ENCODE results near the gene CDH16. TPM values are rescaled to one million over a fixed set of nuclear protein-coding genes. Genes with fewer than 3 reads are reported as not detected.
"Not testable (repeated sequence)": the region's sequence is repeated elsewhere in the genome, so short reads cannot be mapped to it uniquely, and the experiment has no call there.

CDH16 gene
- total RNA-seq, 1 donor from 2014 or later = not detected

DNA sequence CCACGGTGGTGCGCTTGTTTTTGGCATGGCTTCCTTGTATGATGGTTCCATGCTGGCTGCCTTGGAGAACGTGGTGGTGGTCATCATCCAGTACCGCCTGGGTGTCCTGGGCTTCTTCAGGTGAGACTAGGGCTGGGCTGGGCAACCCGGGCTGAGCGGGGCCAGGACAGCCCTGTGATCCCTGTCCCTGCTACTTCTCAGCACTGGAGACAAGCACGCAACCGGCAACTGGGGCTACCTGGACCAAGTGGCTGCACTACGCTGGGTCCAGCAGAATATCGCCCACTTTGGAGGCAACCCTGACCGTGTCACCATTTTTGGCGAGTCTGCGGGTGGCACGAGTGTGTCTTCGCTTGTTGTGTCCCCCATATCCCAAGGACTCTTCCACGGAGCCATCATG, 21.6 kb upstream of the CDH16 start:
- Mint-ChIP-seq H3K4me3 (no peak overlapping the region), H3K9me3 (no peaks in the 10 kb centered on the region), H3K36me3 (ENCODE audit: low read depth) (peaks cover 36% of the 10 kb centered on the region), H3K27ac (no peak overlapping the region), H3K4me1 (peaks cover 18% of the 10 kb centered on the region), H3K27me3 (no peaks in the 10 kb centered on the region)
- intact Hi-C loops (cut with micrococcal nuclease) = no loop called here
- DNase-seq = no peak

DNA sequence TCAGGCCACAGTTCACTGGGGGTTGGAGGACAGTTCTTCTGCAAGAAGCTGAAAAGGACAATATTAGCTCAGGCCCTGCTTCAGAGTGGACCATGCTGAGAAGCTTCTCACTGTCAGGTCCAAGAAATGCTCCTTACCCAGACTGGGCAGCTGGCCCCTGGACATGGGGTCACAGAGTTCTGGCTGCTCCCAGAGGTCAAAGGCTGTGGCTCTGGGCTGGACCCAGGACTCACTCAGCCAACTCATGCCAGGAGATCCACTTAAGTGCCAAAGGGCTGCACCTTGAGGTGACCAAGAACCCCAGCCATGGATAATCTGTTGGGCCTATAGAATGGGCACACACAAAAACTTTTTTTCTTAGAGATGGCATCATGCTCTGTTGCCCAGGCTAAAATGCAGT, 20.7 kb upstream of the CDH16 start:
- Mint-ChIP-seq H3K4me3 (no peak overlapping the region), H3K27ac (no peak overlapping the region), H3K36me3 (ENCODE audit: low read depth) (peaks cover 36% of the 10 kb centered on the region), H3K27me3 (no peaks in the 10 kb centered on the region), H3K4me1 (peaks cover 21% of the 10 kb centered on the region), H3K9me3 (no peaks in the 10 kb centered on the region)
- intact Hi-C loops (cut with micrococcal nuclease) = no loop called here
- DNase-seq = no peak

DNA sequence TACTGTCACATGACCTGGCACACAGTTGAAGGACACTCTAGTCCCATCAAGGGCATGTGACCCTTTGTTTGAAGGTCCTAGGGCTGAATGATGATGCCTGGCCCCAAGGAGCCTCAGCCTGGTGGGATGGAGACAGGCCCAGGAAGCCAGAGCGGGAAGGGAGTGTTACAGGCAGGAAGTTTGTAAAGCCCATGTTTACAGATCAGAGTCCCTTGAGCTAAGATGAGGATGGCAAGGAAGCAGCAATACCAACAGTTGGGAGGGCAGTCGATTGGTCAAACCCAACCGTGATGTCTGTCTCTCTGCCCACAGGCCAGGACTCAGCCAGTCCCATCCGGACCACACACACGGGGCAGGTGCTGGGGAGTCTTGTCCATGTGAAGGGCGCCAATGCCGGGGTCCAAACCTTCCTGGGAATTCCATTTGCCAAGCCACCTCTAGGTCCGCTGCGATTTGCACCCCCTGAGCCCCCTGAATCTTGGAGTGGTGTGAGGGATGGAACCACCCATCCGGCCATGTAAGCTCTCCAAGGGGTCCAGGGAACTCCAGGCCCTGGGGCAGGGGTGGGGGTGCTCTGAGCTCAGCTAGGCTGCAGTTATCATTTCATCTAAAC, 19.1 kb upstream of the CDH16 start:
- Mint-ChIP-seq H3K27me3 (no peaks in the 10 kb centered on the region), H3K9me3 (no peaks in the 10 kb centered on the region), H3K36me3 (ENCODE audit: low read depth) (peaks cover 47% of the 10 kb centered on the region), H3K4me3 (no peak overlapping the region), H3K4me1 (peaks cover 34% of the 10 kb centered on the region), H3K27ac (no peak overlapping the region)
- no peak for DNase-seq
- intact Hi-C loops (cut with micrococcal nuclease) = no loop called here

DNA sequence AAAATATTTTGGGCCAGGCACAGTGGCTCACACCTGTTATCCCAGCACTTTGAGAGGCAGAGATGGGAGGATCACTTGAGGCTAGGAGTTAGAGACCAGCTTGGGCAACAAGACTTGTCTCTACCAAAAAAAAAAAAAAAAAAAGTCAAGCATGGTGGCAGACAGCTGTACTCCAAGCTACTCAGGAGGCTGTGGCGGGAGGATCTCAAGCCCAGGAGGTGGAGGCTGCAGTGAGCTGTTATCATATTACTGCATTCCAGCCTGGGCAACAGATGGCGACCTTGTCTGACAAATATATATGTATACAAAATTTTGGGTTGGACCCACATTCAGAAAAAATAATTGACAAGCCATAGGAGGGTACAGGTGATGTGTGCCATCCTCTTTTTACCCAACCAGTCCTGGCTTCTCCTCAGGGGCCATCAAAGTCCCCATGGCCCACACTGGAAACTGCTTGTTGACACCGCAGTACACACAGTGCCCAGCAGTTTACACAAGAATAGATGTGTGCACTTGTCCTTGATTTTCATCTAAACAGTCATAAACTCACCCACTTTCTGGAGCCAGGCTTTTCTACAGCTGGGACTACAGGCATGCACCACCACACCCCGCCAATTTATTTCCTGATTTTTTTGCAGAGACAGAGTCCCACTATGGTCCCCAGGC, 18.3 kb upstream of the CDH16 start:
- Mint-ChIP-seq H3K4me1 (peaks cover 40% of the 10 kb centered on the region), H3K27ac (peak overlapping the region; percentile 53), H3K27me3 (no peaks in the 10 kb centered on the region), H3K9me3 (no peaks in the 10 kb centered on the region), H3K4me3 (peak overlapping the region; percentile 99), H3K36me3 (ENCODE audit: low read depth) (peaks cover 46% of the 10 kb centered on the region)
- no peak for DNase-seq
- intact Hi-C loops (cut with micrococcal nuclease) = no loop called here

DNA sequence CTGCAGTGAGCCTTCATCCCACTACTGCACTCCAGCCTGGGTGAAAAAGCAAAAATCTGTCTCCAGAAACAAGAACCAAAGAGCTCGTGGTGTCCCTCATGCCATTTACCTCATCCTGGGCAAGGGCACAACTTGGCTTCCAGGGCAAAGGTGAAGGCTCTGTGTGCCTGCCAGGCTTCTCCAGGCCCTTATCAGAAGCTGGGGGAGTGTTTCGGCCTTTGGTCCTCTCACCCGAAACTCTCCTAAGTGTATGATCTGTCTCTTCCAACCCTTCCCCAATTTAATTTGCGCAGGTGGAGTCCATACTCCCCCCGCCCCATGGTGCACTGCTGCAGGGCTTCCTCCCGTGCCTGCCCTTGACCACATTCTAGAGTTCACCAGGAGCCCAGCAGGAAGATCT, 17.8 kb upstream of the CDH16 start:
- intact Hi-C loops (cut with micrococcal nuclease) = no loop called here
- DNase-seq = no peak
- H3K4me1 Mint-ChIP-seq = peaks cover 43% of the 10 kb centered on the region
- H3K27me3 Mint-ChIP-seq = no peaks in the 10 kb centered on the region
- peak overlapping the region; percentile 53 for H3K27ac Mint-ChIP-seq
- no peaks in the 10 kb centered on the region for H3K9me3 Mint-ChIP-seq
- peaks cover 47% of the 10 kb centered on the region for H3K36me3 Mint-ChIP-seq (ENCODE audit: low read depth)
- peak overlapping the region; percentile 99 for H3K4me3 Mint-ChIP-seq

DNA sequence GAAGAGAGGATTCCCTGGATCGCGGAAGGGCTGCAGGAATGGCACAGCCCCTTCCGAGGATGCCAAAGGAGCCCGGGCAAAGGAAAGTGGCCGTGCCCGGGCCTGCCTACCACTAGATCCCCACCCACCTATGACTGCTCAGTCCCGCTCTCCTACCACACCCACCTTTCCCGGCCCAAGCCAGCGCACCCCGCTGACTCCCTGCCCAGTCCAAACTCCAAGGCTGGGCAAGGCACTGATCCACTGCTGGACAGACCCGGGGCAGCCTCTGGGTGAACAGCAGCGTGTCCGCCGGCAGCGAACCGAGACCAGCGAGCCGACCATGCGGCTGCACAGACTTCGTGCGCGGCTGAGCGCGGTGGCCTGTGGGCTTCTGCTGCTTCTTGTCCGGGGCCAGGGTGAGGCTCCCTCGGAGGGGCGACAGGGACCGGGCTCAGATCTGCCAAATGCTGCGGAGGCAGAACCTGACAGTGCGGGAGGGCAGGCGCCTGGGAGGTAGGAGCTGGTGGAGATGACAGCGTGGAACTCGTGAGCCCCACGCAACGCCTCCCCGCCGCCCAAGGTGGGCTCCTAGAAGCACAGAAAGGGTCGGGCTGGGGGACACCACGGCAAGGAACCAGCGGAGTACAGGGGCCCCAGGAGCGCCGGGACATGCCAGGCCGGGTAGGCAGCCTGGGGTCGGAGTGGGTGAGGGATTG, 16.8 kb upstream of the CDH16 start, which contains the start of gene CES2:
CES2 (plus strand) TSS at position 203 of the 698 bp plus-strand sequence; CDS start at position 323, 120 bp downstream.
- Mint-ChIP-seq H3K27me3 (no peaks in the 10 kb centered on the region), H3K9me3 (no peaks in the 10 kb centered on the region), H3K4me3 (peak within 1 kb of the TSS; percentile 99), H3K36me3 (ENCODE audit: low read depth) (peaks cover 46% of the 10 kb centered on the region), H3K4me1 (peaks cover 43% of the 10 kb centered on the region), H3K27ac (peak within 1 kb of the TSS; percentile 98)
- intact Hi-C loops (cut with micrococcal nuclease) = loop anchor here (2.0 kb wide), 1 partner anchor 105 kb away; the partner anchor contains the start of gene NAE1
- DNase-seq = no peak

DNA sequence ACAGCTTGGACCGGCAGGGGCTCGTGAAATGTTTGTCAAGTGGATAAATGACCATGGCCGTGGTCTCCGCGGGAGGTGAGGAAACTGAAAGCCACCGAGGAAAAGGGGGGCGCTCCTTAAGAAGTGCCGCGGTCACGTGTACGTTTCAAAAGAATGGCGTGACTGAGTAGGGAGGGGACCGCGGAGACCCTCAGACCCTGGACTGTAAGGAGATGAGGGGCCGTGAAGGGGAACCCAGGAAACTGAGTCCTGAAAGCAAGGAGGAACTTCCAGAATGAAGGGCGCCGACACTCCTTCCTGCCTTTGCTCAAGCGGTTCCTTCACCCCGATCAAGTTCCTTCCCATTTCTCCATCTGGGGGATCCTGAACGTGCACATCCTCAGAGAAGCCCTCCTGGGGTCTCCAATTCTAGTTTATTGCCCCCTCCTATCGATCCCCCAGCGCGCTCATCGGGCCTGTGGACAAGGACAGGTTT, 16.2 kb upstream of the CDH16 start:
- Mint-ChIP-seq H3K4me1 (peaks cover 43% of the 10 kb centered on the region), H3K4me3 (peak overlapping the region; percentile 99), H3K36me3 (ENCODE audit: low read depth) (peaks cover 45% of the 10 kb centered on the region), H3K27ac (peak overlapping the region; percentile 98)
- intact Hi-C loops (cut with micrococcal nuclease) = loop anchor here (2.0 kb wide), 1 partner anchor 104 kb away; the partner anchor contains the start of gene NAE1
- DNase-seq, H3K27me3 Mint-ChIP-seq, H3K9me3 Mint-ChIP-seq: not testable (repeated sequence)

DNA sequence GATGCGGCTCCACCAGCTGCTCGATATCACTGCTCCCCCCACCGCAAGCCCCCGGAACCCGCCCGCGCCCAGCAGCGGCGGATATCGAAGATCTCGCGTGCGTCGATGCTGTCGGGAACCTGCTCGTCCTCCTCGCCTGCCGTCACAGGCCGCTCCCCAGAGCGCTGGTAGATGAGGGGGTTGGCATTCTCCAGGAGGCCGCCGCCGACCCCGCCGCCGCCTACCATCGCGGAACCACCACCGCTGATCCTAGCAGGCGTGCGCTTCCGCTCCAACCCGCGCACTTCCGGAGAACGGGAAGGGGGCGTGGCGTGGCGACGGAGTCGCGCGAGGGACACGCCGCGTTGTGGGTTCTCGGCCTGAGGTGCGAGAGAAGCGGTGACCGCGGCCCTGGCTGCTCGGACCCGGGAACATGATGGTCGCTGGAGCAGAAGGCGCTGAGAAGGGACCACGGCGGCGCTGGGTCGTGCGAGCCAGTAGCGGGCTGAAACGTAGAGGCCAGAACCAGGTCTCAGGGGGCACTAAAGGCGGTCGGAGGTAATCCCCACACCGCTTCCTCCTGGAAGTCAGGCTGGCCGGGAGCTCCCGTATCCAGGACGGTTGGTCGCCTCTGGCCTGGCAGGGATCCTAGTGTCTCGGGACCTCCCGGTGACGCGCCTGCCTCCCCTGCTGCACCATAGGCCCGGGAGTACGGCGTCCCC, 15.6 kb upstream of the CDH16 start, which contains the start of gene CIAO2B:
CIAO2B (minus strand) TSS at position 265 of the 701 bp plus-strand sequence; CDS start at position 227, 38 bp downstream.
- Mint-ChIP-seq H3K4me1 (peaks cover 43% of the 10 kb centered on the region), H3K36me3 (ENCODE audit: low read depth) (peaks cover 43% of the 10 kb centered on the region), H3K9me3 (no peaks in the 10 kb centered on the region), H3K27me3 (no peaks in the 10 kb centered on the region), H3K27ac (peak within 1 kb of the TSS; percentile 98), H3K4me3 (peak within 1 kb of the TSS; percentile 99)
- DNase-seq = peak; percentile 98
- intact Hi-C loops (cut with micrococcal nuclease) = loop anchor here (2.0 kb wide), 1 partner anchor 103 kb away; the partner anchor contains the start of gene NAE1

DNA sequence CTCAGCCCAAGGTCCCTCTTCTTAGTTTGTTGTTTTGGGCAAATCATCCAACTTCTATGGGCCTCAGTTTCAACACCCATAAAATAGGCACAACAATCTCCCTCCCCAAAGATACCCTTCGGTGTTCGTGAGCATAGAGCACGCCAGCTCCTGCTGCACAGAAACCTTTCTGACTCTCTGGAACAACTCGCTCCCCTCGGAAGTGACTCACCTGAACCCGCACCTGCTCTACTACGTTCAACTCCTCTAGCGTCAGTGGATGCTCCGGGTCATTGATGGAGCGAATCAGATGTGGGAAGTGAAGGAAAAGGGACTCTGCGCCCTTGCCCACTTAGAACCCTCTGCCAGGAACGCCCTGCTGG, 15.1 kb upstream of the CDH16 start:
- Mint-ChIP-seq H3K4me3 (peak overlapping the region; percentile 99), H3K27ac (peak overlapping the region; percentile 98), H3K36me3 (ENCODE audit: low read depth) (peaks cover 40% of the 10 kb centered on the region), H3K4me1 (peaks cover 43% of the 10 kb centered on the region), H3K9me3 (no peaks in the 10 kb centered on the region), H3K27me3 (no peaks in the 10 kb centered on the region)
- no peak for DNase-seq
- intact Hi-C loops (cut with micrococcal nuclease) = loop anchor here (2.0 kb wide), 1 partner anchor 103 kb away; the partner anchor contains the start of gene NAE1

DNA sequence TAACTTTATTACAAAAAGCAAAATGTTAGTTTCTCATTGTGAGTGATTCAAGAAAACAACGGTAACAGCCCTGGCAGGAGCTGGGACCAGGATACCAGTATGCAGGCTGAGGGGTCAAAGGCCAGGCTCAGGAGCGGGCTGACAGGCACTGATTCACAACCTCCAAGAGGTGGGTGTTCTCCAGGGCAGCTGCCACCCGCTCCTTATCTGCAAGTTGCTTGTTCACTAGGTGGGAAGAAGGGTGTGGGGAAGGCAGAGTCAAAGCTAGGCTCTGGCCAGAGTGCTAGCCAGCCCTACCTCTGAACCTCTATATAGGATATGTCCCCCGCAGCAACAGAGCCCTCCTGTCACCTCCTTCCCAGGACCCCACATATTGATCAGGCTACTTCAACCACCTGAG, 13.4 kb upstream of the CDH16 start:
- Mint-ChIP-seq H3K4me1 (peaks cover 50% of the 10 kb centered on the region), H3K27ac (peak overlapping the region; percentile 34), H3K27me3 (no peaks in the 10 kb centered on the region), H3K4me3 (peak overlapping the region; percentile 99), H3K36me3 (ENCODE audit: low read depth) (peaks cover 33% of the 10 kb centered on the region), H3K9me3 (no peaks in the 10 kb centered on the region)
- DNase-seq = no peak
- intact Hi-C loops (cut with micrococcal nuclease) = no loop called here

DNA sequence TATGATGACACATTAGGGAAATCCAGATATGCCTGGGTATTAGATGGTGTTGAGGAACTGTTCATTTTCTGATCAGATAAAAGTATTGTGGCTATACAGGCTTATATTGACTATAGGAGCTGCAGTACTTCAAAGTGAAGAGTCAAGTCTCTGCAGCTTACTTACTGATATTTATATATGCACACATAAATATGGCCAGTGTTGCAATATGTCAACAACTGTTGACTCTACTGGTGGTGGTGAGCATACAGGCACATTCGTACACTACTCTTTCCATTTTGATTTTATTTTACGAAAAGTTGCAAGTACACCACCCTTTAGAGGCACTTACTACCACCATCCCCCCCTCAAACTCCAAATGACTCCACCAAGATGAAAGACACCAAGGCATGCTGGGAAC, 13.0 kb upstream of the CDH16 start:
- Mint-ChIP-seq H3K4me3 (peak overlapping the region; percentile 69), H3K4me1 (peaks cover 48% of the 10 kb centered on the region), H3K9me3 (no peaks in the 10 kb centered on the region), H3K36me3 (ENCODE audit: low read depth) (peaks cover 32% of the 10 kb centered on the region), H3K27ac (no peak overlapping the region), H3K27me3 (no peaks in the 10 kb centered on the region)
- intact Hi-C loops (cut with micrococcal nuclease) = no loop called here
- no peak for DNase-seq

DNA sequence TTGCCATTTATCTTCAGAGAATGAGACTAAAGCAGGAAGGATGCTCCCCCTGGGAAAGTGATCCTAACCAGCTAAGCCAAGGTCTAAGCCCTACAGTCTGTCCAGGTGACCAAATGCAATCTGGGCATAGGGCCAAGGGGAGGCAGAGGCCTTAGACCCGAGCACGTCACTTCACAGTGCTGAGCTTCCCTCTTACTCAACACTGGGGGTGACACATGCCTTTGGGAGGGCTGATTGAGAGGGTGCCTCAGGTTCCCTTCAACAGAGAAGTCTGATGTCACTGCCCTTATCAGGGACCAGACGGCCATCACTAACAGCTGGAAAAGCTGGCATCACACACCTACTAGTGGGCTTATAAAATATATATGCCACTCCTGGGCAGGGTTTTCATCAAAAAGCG, 11.5 kb upstream of the CDH16 start:
- intact Hi-C loops (cut with micrococcal nuclease) = no loop called here
- no peak for DNase-seq
- Mint-ChIP-seq H3K4me1 (peaks cover 44% of the 10 kb centered on the region), H3K36me3 (ENCODE audit: low read depth) (peaks cover 27% of the 10 kb centered on the region), H3K9me3 (no peaks in the 10 kb centered on the region), H3K4me3 (no peak overlapping the region), H3K27ac (peak overlapping the region; percentile 6), H3K27me3 (peaks cover 12% of the 10 kb centered on the region)

DNA sequence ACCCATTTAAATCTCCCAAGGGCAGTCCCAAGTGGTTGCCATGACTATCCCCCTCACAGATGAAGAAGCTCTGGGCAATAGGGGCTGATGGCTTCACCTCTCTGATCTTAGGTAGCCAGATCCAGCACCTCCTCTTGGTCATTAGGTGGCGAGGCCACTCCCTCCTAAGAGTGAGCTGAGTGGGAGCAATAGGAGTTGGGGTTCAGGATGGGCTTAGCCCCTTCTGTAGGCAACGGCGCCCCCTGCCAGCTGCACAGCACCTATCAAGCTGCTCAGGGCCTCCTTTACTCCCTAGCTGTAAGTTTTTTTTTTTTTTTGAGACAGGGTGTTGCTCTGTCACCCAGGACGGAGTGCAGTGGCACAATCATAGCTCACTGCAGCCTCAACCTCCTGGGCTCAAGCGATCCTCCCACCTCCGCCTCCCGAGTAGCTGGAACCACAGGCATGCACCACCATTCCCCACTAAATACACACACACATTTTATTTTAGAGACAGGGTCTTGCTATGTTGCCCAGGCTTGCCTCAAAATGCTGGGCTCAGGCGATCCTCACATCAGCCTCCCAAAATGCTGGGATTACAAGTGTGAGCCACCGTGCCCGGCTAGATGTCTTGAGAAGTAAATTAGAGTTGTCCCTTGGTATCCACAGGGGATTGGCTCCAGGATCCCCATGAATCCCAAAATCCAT, 10.2 kb upstream of the CDH16 start:
- peak; percentile 81 for DNase-seq
- Mint-ChIP-seq H3K4me1 (peaks cover 41% of the 10 kb centered on the region), H3K27ac (peak overlapping the region; percentile 29), H3K9me3 (no peaks in the 10 kb centered on the region), H3K27me3 (peaks cover 19% of the 10 kb centered on the region), H3K36me3 (ENCODE audit: low read depth) (peaks cover 24% of the 10 kb centered on the region), H3K4me3 (no peak overlapping the region)
- intact Hi-C loops (cut with micrococcal nuclease) = loop anchor here (1.0 to 5.0 kb wide), 2 partner anchors 34 to 47 kb away; partner anchors contain the start of gene PDP2

Data from activated CD4-positive, alpha-beta T cell treated with anti-CD3 and anti-CD28 coated beads, Interleukin-2, amount 10 ng/mL, durations not matched to agents 24 days and 14 days (primary cell).